DND-41 (cell line): ENCODE measurements around the gene IMPG1.

Source experiments
- ATAC-seq: fragments of 200-7000 bp; cut with Tn5 transposase; 3 replicates; pipeline ENCODE4 v1.9.1; 2021; ENCODE audit warnings: low read depth; ENCODE audit not compliant: insufficient read depth
- DNase-seq: peaks from one replicate; pipeline ENCODE4 v3.0.0-alpha.2; 2020
- H2AFZ ChIP-seq: 2 replicates; pipeline ENCODE4 v1.6.0; 2012; ENCODE audit warnings: low read depth, low read length
- H3K27ac ChIP-seq: 2 replicates; pipeline ENCODE4 v1.5.1; 2012; ENCODE audit warnings: low read length, inconsistent platforms
- H3K27me3 ChIP-seq: fragments of 200-600 bp; sonication (generic); 2 replicates; pipeline ENCODE4 v1.6.0; 2012; ENCODE audit warnings: low read length, mild to moderate bottlenecking, inconsistent platforms; ENCODE audit not compliant: insufficient read depth, poor library complexity
- H3K36me3 ChIP-seq: 2 replicates; pipeline ENCODE4 v1.5.1; 2012; ENCODE audit warnings: low read length, inconsistent platforms; ENCODE audit not compliant: insufficient read depth
- H3K4me1 ChIP-seq: 2 replicates; pipeline ENCODE4 v1.5.1; 2012; ENCODE audit warnings: mild to moderate bottlenecking, low read length; ENCODE audit not compliant: insufficient read depth
- H3K4me2 ChIP-seq: 2 replicates; pipeline ENCODE4 v1.6.0; 2012; ENCODE audit warnings: mild to moderate bottlenecking, moderate library complexity, low read length, inconsistent platforms; ENCODE audit not compliant: insufficient read depth
- H3K4me3 ChIP-seq, 2 experiments: fragments of 200-600 bp in 1 of 2; shearing (Covaris generic) in 1 of 2; 2 replicates each; pipeline ENCODE4 v1.5.1; 2012 to 2016; ENCODE audit warnings: inconsistent platforms in 2 of 2, low read length in 2 of 2, mild to moderate bottlenecking in 2 of 2, low read depth in 1 of 2, moderate library complexity in 1 of 2
- H3K79me2 ChIP-seq: 2 replicates; pipeline ENCODE4 v1.6.0; 2012; ENCODE audit warnings: low read length, inconsistent platforms; ENCODE audit not compliant: insufficient read depth
- H3K9ac ChIP-seq: 2 replicates; pipeline ENCODE4 v1.6.0; 2012; ENCODE audit warnings: low read depth, mild to moderate bottlenecking, inconsistent platforms, low read length, moderate library complexity
- H3K9me3 ChIP-seq: 2 replicates; pipeline ENCODE4 v1.5.1; 2012; ENCODE audit warnings: low read length, moderate library complexity, mild to moderate bottlenecking, inconsistent platforms; ENCODE audit not compliant: insufficient read depth, severe bottlenecking
- H4K20me1 ChIP-seq: 2 replicates; pipeline ENCODE4 v1.6.0; 2012; ENCODE audit warnings: low read length; ENCODE audit not compliant: insufficient read depth
- EZH2 ChIP-seq: IDR thresholded peaks from 3 replicates; pipeline ENCODE4 v1.6.1; 2012; ENCODE audit warnings: borderline replicate concordance, low read depth, mild to moderate bottlenecking, moderate library complexity, low read length, inconsistent platforms; ENCODE audit not compliant: severe bottlenecking
- TF ChIP-seq, protein P1 (sequence below): IDR thresholded peaks from 2 replicates; pipeline ENCODE4 v1.5.1; 2012; ENCODE audit warnings: borderline replicate concordance, low read length, moderate library complexity, mild to moderate bottlenecking; ENCODE audit not compliant: poor library complexity, severe bottlenecking; ENCODE audit errors: extremely low read depth

Gene IMPG1

DNA sequence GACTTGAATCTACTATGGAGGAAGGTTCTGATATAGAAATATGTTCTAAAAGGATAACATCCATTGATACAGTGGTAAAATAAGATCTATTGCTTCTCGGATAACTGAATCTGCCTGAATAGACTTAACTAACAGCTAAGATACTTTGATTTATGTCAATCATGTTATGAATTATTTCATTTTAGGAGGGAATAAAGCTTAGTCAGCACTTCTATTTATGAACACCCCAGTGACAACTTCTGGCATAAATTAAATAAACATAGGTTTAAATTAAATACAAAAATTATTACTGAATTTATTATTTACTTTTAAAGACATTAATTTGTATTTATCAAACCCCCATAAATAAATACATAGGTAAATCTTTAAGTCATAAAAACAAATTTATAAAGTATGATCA is 69.3 kb downstream of the IMPG1 start:
- Histone ChIP-seq H3K27ac (no peak overlapping the region), H2AFZ (no peak overlapping the region), H3K27me3 (no peaks in the 10 kb centered on the region), H3K9me3 (no peaks in the 10 kb centered on the region), H3K79me2 (no peaks in the 10 kb centered on the region), H3K4me1 (no peaks in the 10 kb centered on the region), H3K36me3 (no peaks in the 10 kb centered on the region), H3K4me3 (no peak overlapping the region), H3K4me2 (no peak overlapping the region), H4K20me1 (no peaks in the 10 kb centered on the region), H3K9ac (no peak overlapping the region)
- ATAC-seq (no peak), DNase-seq (no peak)
- TF ChIP-seq EZH2 = no peak
- TF ChIP-seq, protein P1, sequence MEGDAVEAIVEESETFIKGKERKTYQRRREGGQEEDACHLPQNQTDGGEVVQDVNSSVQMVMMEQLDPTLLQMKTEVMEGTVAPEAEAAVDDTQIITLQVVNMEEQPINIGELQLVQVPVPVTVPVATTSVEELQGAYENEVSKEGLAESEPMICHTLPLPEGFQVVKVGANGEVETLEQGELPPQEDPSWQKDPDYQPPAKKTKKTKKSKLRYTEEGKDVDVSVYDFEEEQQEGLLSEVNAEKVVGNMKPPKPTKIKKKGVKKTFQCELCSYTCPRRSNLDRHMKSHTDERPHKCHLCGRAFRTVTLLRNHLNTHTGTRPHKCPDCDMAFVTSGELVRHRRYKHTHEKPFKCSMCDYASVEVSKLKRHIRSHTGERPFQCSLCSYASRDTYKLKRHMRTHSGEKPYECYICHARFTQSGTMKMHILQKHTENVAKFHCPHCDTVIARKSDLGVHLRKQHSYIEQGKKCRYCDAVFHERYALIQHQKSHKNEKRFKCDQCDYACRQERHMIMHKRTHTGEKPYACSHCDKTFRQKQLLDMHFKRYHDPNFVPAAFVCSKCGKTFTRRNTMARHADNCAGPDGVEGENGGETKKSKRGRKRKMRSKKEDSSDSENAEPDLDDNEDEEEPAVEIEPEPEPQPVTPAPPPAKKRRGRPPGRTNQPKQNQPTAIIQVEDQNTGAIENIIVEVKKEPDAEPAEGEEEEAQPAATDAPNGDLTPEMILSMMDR = no peak

GRCh38 chr6:76000629-76001028 is 71.8 kb downstream of the IMPG1 start:
- ATAC-seq = no peak
- no peaks in the 10 kb centered on the region for H4K20me1 ChIP-seq
- no peaks in the 10 kb centered on the region for H3K27me3 ChIP-seq
- H3K36me3 ChIP-seq = no peaks in the 10 kb centered on the region
- H3K79me2 ChIP-seq = no peaks in the 10 kb centered on the region
- H3K9me3 ChIP-seq = no peaks in the 10 kb centered on the region
- H3K27ac ChIP-seq = no peak overlapping the region
- H3K4me2 ChIP-seq = no peak overlapping the region
- no peak for TF ChIP-seq EZH2
- TF ChIP-seq, protein P1 = no peak
- H3K9ac ChIP-seq = no peak overlapping the region
- no peak overlapping the region for H3K4me3 ChIP-seq
- H2AFZ ChIP-seq = no peak overlapping the region
- no peak for DNase-seq
- H3K4me1 ChIP-seq = no peaks in the 10 kb centered on the region

DNA sequence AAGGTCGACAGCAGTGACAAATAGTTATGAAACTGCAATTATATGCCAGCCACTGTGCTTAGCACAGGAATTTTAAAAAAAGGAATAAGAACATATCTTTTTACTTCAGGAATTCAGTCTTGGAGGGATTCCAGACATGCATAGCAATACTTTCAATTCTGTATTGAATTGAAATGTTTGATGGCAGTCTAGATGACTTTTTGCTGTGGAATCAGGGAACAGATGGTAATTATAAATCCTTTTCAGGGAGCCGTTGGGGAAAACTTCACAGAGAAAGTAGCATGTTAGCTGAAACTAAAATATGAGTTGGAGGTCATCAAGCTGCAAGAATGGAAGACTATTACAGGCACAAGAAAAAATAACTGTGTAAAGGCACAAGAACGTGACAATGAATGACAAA is 74.8 kb downstream of the IMPG1 start:
- Histone ChIP-seq H3K79me2 (no peaks in the 10 kb centered on the region), H3K27ac (no peak overlapping the region), H3K4me1 (no peaks in the 10 kb centered on the region), H3K27me3 (no peaks in the 10 kb centered on the region), H3K4me2 (no peak overlapping the region), H4K20me1 (no peaks in the 10 kb centered on the region), H2AFZ (no peak overlapping the region), H3K4me3 (no peak overlapping the region), H3K36me3 (no peaks in the 10 kb centered on the region), H3K9ac (no peak overlapping the region), H3K9me3 (no peaks in the 10 kb centered on the region)
- DNase-seq (no peak), ATAC-seq (no peak)
- TF ChIP-seq, protein P1 = no peak
- no peak for TF ChIP-seq EZH2
